HG03066 (cell line): Measurements from ENCODE around the gene NPIPB13.
"Not testable (repeated sequence)": the region's sequence is repeated elsewhere in the genome, so short reads cannot be mapped to it uniquely, and the experiment has no call there.

Experiments
- ATAC-seq: cut with Tn5 transposase; IDR thresholded peaks from one replicate; pipeline ENCODE4 v1.9.1; 2021; ENCODE audit warnings: low read depth; ENCODE audit not compliant: unreplicated experiment

The NPIPB13 gene

GRCh38 chr16:30248379-30248778 lies at the start of gene NPIPB13:
Gene NPIPB13 (minus strand): TSS chr16:30248479. CDS start chr16:30245573, 2,906 bp downstream.
- ATAC-seq = not testable (repeated sequence)

- ATAC-seq = not testable (repeated sequence)
These were observed 34.1 kb upstream of the NPIPB13 start for GRCh38 chr16:30282357-30282756.

GRCh38 chr16:30278523-30278922 lies 30.2 kb upstream of the NPIPB13 start:
- not testable (repeated sequence) for ATAC-seq

- not testable (repeated sequence) for ATAC-seq
These were observed 31.2 kb downstream of the NPIPB13 start for GRCh38 chr16:30217082-30217481.

- not testable (repeated sequence) for ATAC-seq
These were observed 36.9 kb downstream of the NPIPB13 start for GRCh38 chr16:30211414-30211813.

- ATAC-seq = not testable (repeated sequence)
These were observed 39.2 kb downstream of the NPIPB13 start for GRCh38 chr16:30209032-30209431.

- ATAC-seq = not testable (repeated sequence)
These were observed 41.1 kb downstream of the NPIPB13 start for GRCh38 chr16:30207063-30207704.

GRCh38 chr16:30206252-30206651 lies 42.0 kb downstream of the NPIPB13 start:
- not testable (repeated sequence) for ATAC-seq

GRCh38 chr16:30205541-30206236 lies 42.6 kb downstream of the NPIPB13 start:
- not testable (repeated sequence) for ATAC-seq

- ATAC-seq = not testable (repeated sequence)
These were observed 48.5 kb downstream of the NPIPB13 start for GRCh38 chr16:30199608-30200343.

- not testable (repeated sequence) for ATAC-seq
These were observed 49.2 kb downstream of the NPIPB13 start, which contains the start of gene SULT1A3 for GRCh38 chr16:30199049-30199448. Gene SULT1A3 (plus strand): TSS chr16:30199255. CDS start chr16:30200729, 1,474 bp downstream.
